KMS-11 (cell line): Measurements from ENCODE around the gene PCCA.

Source experiments
- H2AFZ ChIP-seq: fragments of 200-600 bp; sonication (generic); 2 replicates; pipeline ENCODE4 v1.6.1; 2016; ENCODE audit warnings: antibody characterized with exemption, mixed run types, low read depth
- H3K27ac ChIP-seq: fragments of 200-600 bp; sonication (generic); 2 replicates; pipeline ENCODE4 v1.6.1; 2016; ENCODE audit warnings: mild to moderate bottlenecking, mixed run types
- H3K27me3 ChIP-seq: fragments of 200-600 bp; sonication (generic); 2 replicates; pipeline ENCODE4 v1.6.1; 2017; ENCODE audit warnings: mild to moderate bottlenecking, low read depth, mixed run types, moderate library complexity; ENCODE audit not compliant: insufficient read depth
- H3K36me3 ChIP-seq: fragments of 200-600 bp; sonication (generic); 2 replicates; pipeline ENCODE4 v1.6.1; 2017; ENCODE audit warnings: mild to moderate bottlenecking, mixed run types; ENCODE audit not compliant: insufficient read depth
- H3K4me1 ChIP-seq: fragments of 200-600 bp; sonication (generic); 2 replicates; pipeline ENCODE4 v1.6.1; 2016; ENCODE audit warnings: mild to moderate bottlenecking, low read depth, mixed run types; ENCODE audit not compliant: poor library complexity, severe bottlenecking
- H3K4me2 ChIP-seq: fragments of 200-600 bp; sonication (generic); 2 replicates; pipeline ENCODE4 v1.7.0; 2016; ENCODE audit warnings: mild to moderate bottlenecking, mixed run types
- H3K4me3 ChIP-seq: fragments of 200-600 bp; sonication (generic); IDR thresholded peaks from 2 replicates; pipeline ENCODE4 v1.6.1; 2017; ENCODE audit warnings: low read depth, low read length, mixed read lengths; ENCODE audit not compliant: insufficient read depth
- H3K79me2 ChIP-seq: fragments of 200-600 bp; sonication (generic); 2 replicates; pipeline ENCODE4 v1.6.1; 2016; ENCODE audit warnings: low read depth, mixed run types; ENCODE audit not compliant: insufficient read depth
- H3K9ac ChIP-seq: fragments of 200-600 bp; sonication (generic); 2 replicates; pipeline ENCODE4 v1.6.1; 2016; ENCODE audit warnings: mild to moderate bottlenecking, mixed run types
- H4K20me1 ChIP-seq: fragments of 200-600 bp; sonication (generic); 2 replicates; pipeline ENCODE4 v1.6.1; 2016; ENCODE audit warnings: mild to moderate bottlenecking, mixed run types; ENCODE audit not compliant: insufficient read depth
- CTCF ChIP-seq: fragments of 200-600 bp; sonication (generic); conservative IDR thresholded peaks from 2 replicates; pipeline ENCODE4 v1.6.1; 2017; ENCODE audit warnings: low read depth, mild to moderate bottlenecking, antibody characterized with exemption, low read length, moderate library complexity, mixed read lengths

PCCA gene

GRCh38 chr13:100100115-100100879, 11.4 kb downstream of the PCCA start:
- no peaks in the 10 kb centered on the region for H3K36me3 ChIP-seq
- H3K4me2 ChIP-seq: no peak overlapping the region
- H3K4me3 ChIP-seq: no peak overlapping the region
- TF ChIP-seq CTCF: no peak
- H3K4me1 ChIP-seq: no peaks in the 10 kb centered on the region
- no peak overlapping the region for H3K9ac ChIP-seq
- no peaks in the 10 kb centered on the region for H4K20me1 ChIP-seq
- H3K27me3 ChIP-seq: no peaks in the 10 kb centered on the region
- H3K27ac ChIP-seq: no peak overlapping the region
- no peak overlapping the region for H2AFZ ChIP-seq
- H3K79me2 ChIP-seq: no peaks in the 10 kb centered on the region

GRCh38 chr13:100102042-100102441, 13.1 kb downstream of the PCCA start:
- Histone ChIP-seq H3K36me3 (no peaks in the 10 kb centered on the region), H3K9ac (no peak overlapping the region), H3K4me2 (no peak overlapping the region), H2AFZ (no peak overlapping the region), H3K27me3 (no peaks in the 10 kb centered on the region), H3K79me2 (no peaks in the 10 kb centered on the region), H4K20me1 (no peaks in the 10 kb centered on the region), H3K27ac (no peak overlapping the region), H3K4me1 (no peaks in the 10 kb centered on the region), H3K4me3 (no peak overlapping the region)
- no peak for TF ChIP-seq CTCF

GRCh38 chr13:100106005-100106404, 17.1 kb downstream of the PCCA start:
- no peaks in the 10 kb centered on the region for H3K36me3 ChIP-seq
- no peak for TF ChIP-seq CTCF
- no peak overlapping the region for H3K9ac ChIP-seq
- H4K20me1 ChIP-seq: no peaks in the 10 kb centered on the region
- H3K4me1 ChIP-seq: no peaks in the 10 kb centered on the region
- H2AFZ ChIP-seq: no peak overlapping the region
- H3K79me2 ChIP-seq: no peaks in the 10 kb centered on the region
- H3K4me2 ChIP-seq: no peak overlapping the region
- no peak overlapping the region for H3K4me3 ChIP-seq
- no peak overlapping the region for H3K27ac ChIP-seq
- no peaks in the 10 kb centered on the region for H3K27me3 ChIP-seq

GRCh38 chr13:100106705-100107104, 17.8 kb downstream of the PCCA start:
- Histone ChIP-seq H2AFZ (no peak overlapping the region), H3K27ac (no peak overlapping the region), H3K27me3 (no peaks in the 10 kb centered on the region), H4K20me1 (no peaks in the 10 kb centered on the region), H3K4me3 (no peak overlapping the region), H3K36me3 (no peaks in the 10 kb centered on the region), H3K4me1 (no peaks in the 10 kb centered on the region), H3K4me2 (no peak overlapping the region), H3K79me2 (no peaks in the 10 kb centered on the region), H3K9ac (no peak overlapping the region)
- TF ChIP-seq CTCF: no peak
